B cell (primary cell): ENCODE data around the gene XPA. TPM values are rescaled to one million over a fixed set of nuclear protein-coding genes. Genes with fewer than 3 reads are reported as not detected.

Experiments
- ATAC-seq: fragments of 200-7000 bp; cut with Tn5 transposase; one replicate; pipeline ENCODE4 v1.10.0; 2021; ENCODE audit warnings: low read depth, mild to moderate bottlenecking, moderate number of reproducible peaks, moderate library complexity
- CTCF ChIA-PET: fragments of 350-600 bp; sonication (Branson Sonifier 250); formaldehyde crosslinking; loops from one replicate; lab custom pipeline; 2021; ENCODE audit warnings: antibody characterized with exemption, inconsistent platforms; lab: Charles Lee
- POLR2A ChIA-PET: fragments of 350-600 bp; sonication (Branson Sonifier 250); formaldehyde crosslinking; loops from one replicate; lab custom pipeline; 2021; ENCODE audit warnings: antibody characterized with exemption; lab: Charles Lee
- DNase-seq: peaks from one replicate; pipeline ENCODE4 v3.0.0; 2013
- H2AFZ ChIP-seq: 2 replicates; pipeline ENCODE4 v1.6.1; 2012; ENCODE audit warnings: mild to moderate bottlenecking, low read depth, low read length; ENCODE audit not compliant: insufficient read depth, poor library complexity, severe bottlenecking
- H3K27ac ChIP-seq, 2 donors: 1 replicate in 1 of 2; 2 replicates in 1 of 2; pipeline ENCODE4 v1.5.1; 2012 to 2013; ENCODE audit warnings: low read length in 2 of 2, mild to moderate bottlenecking in 2 of 2, moderate library complexity in 1 of 2
- H3K27me3 ChIP-seq, 4 experiments: fragments of 200-600 bp in 1 of 4; sonication (generic) in 1 of 4; replicated peaks in 1 of 4; 1 replicate in 2 of 4; 2 replicates in 2 of 4; pipeline versions ENCODE4 v1.6.1 to v1.7.0; 2013 to 2016; ENCODE audit warnings: low read length in 3 of 4, mild to moderate bottlenecking in 2 of 4, mixed read lengths in 1 of 4, moderate library complexity in 1 of 4; ENCODE audit not compliant: insufficient read depth in 4 of 4, control insufficient read depth in 3 of 4; ENCODE audit errors: control extremely low read depth in 1 of 4
- H3K36me3 ChIP-seq, 2 experiments: replicated peaks in 1 of 2; 1 replicate in 1 of 2; 2 replicates in 1 of 2; pipeline versions ENCODE4 v1.6.1 to v1.7.1; 2013; ENCODE audit warnings: low read length in 1 of 2; ENCODE audit not compliant: insufficient read depth in 2 of 2, control insufficient read depth in 1 of 2; ENCODE audit errors: control extremely low read depth in 1 of 2, extremely low read depth in 1 of 2
- H3K4me1 ChIP-seq, 2 donors: fragments of 200-600 bp in 1 of 2; sonication (generic) in 1 of 2; 1 replicate in 1 of 2; 2 replicates in 1 of 2; pipeline versions ENCODE4 v1.5.1 to v1.6.1; 2013 to 2017; ENCODE audit warnings: low read length in 2 of 2; ENCODE audit not compliant: control insufficient read depth in 2 of 2, insufficient read depth in 2 of 2
- H3K4me2 ChIP-seq: replicated peaks from 2 replicates; pipeline ENCODE3; 2012; ENCODE audit warnings: mild to moderate bottlenecking, low read depth, low read length; ENCODE audit not compliant: poor library complexity, severe bottlenecking
- H3K4me3 ChIP-seq, 5 experiments: fragments of 200-600 bp in 1 of 5; sonication (generic) in 1 of 5; 1 replicate in 3 of 5; 2 replicates in 2 of 5; pipeline versions ENCODE4 v1.5.1 to v1.7.0; 2011 to 2016; ENCODE audit warnings: low read length in 4 of 5, mild to moderate bottlenecking in 4 of 5, low read depth in 2 of 5, control low read depth in 1 of 5, moderate library complexity in 1 of 5; ENCODE audit not compliant: insufficient read depth in 1 of 5; ENCODE audit errors: control extremely low read depth in 1 of 5, extremely low read depth in 1 of 5
- H3K79me2 ChIP-seq: fragments of 200-600 bp; sonication (generic); one replicate; pipeline ENCODE4 v1.6.0; 2016; ENCODE audit warnings: low read length; ENCODE audit not compliant: control insufficient read depth, insufficient read depth
- H3K9ac ChIP-seq: fragments of 200-600 bp; sonication (generic); 2 replicates; pipeline ENCODE4 v1.6.1; 2017; ENCODE audit warnings: mild to moderate bottlenecking, low read length, moderate library complexity
- H3K9me3 ChIP-seq, 3 donors: one replicate each; pipeline versions ENCODE4 v1.6.1 to v1.7.1; 2013; ENCODE audit warnings: low read length in 2 of 3; ENCODE audit not compliant: control insufficient read depth in 2 of 3, insufficient read depth in 1 of 3; ENCODE audit errors: control extremely low read depth in 1 of 3
- H4K20me1 ChIP-seq: 2 replicates; pipeline ENCODE4 v1.6.0; 2012; ENCODE audit warnings: mild to moderate bottlenecking, low read length; ENCODE audit not compliant: insufficient read depth, control insufficient read depth, poor library complexity, severe bottlenecking
- H3K27ac Mint-ChIP-seq: one replicate; pipeline ENCODE4 v1.8.0; 2021; ENCODE audit warnings: mixed read lengths
- H3K27me3 Mint-ChIP-seq: one replicate; pipeline ENCODE4 v1.8.0; 2021; ENCODE audit warnings: mixed read lengths
- H3K4me1 Mint-ChIP-seq: one replicate; pipeline ENCODE4 v1.8.0; 2021; ENCODE audit warnings: mixed read lengths
- H3K4me3 Mint-ChIP-seq: one replicate; pipeline ENCODE4 v1.8.0; 2021; ENCODE audit warnings: mixed read lengths
- H3K9me3 Mint-ChIP-seq: one replicate; pipeline ENCODE4 v1.8.0; 2022; ENCODE audit warnings: mixed read lengths; ENCODE audit not compliant: insufficient read depth
- EZH2 ChIP-seq: IDR thresholded peaks from 2 replicates; pipeline ENCODE4 v1.6.1; 2012; ENCODE audit warnings: borderline replicate concordance, low read depth, mild to moderate bottlenecking, moderate library complexity, low read length; ENCODE audit not compliant: insufficient read depth, poor library complexity, severe bottlenecking
- WGBS: methylation state at CpG from one replicate; pipeline ENCODE4 v1.1.5; 2013; ENCODE audit warnings: missing lambda C conversion rate; ENCODE audit not compliant: insufficient coverage; 5-methylcytosine and 5-hydroxymethylcytosine counted together
- intact Hi-C: fragments of 100-400 bp; cut with micrococcal nuclease; formaldehyde crosslinking; loops from one replicate; pipeline ENCODE4 v1.10.0; 2022
- polyA plus RNA-seq: library from polyadenylated mRNA; depleted of rRNA; stranded (reverse); fragments of >200 nt; gene quantifications from 2 replicates; pipeline ENCODE4 v1.2.3, GENCODE V29; 2012
- total RNA-seq, 2 donors: library from RNA; stranded (reverse); fragments of 120-200 nt in 1 of 2; gene quantifications; 1 replicate in 1 of 2; 2 replicates in 1 of 2; pipeline versions ENCODE4 v1.2.3 to v1.2.4, GENCODE V29; 2013 to 2022
- TF ChIP-seq, protein P1 (sequence below): fragments of 200-600 bp; IDR thresholded peaks from one replicate; pipeline ENCODE4 v1.8.0; 2022; ENCODE audit warnings: antibody characterized with exemption, mild to moderate bottlenecking

XPA gene
- total and polyA plus RNA-seq, 2 donors (not counting 1 experiment from before 2014, with no cell fraction given), result 3.8 to 21.3 TPM

DNA sequence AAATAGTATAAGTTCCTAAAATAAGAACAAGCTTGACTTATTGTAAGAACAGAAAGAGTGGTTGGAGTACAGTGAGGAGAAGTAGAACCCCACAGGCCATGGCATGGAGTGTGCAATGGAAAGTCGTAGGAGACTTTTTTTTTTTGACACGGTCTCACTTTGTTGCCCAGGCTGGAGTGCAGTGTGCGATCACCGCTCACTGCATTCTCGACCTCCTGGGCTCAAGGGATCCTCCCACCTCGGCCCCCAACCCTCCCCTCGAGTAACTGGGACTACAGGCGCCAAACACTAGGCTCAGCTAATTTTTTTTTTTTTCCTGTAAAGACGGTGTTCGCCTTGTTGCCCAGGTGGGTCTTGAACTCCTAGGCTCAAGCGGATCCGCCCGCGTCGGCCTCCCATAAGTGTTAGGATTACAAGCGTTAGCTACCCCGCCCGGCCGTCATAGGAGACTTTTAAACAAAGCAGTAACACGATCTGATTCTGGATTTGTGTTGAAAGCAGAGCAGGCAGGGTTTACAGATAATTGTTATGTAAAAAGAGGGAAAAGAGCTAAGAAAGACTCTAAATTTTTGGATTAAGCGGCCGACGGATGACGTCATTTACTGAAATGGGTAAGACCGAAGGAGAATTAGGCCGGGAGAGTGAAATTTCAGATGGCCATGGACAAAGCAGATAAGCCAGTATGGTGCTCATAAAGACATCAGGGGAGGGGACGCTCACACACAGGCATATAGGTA, 64.7 kb downstream of the XPA start:
- peak overlapping the region; percentile 92 to 93 for H3K27ac ChIP-seq
- intact Hi-C loops, result loop anchor here (2.0 to 10.0 kb wide), 5 partner anchors 352 to 1755 kb away; partner anchors contain the start of genes ERCC6L2, NANS and ZNF367
- peaks cover 52% of the 10 kb centered on the region for H3K4me1 Mint-ChIP-seq
- no peaks in the 10 kb centered on the region for H3K36me3 ChIP-seq
- CTCF ChIA-PET, result interaction anchor here (0.6 to 4.9 kb wide), 11 partner anchors 11 to 854 kb away, joined by 3 to 30 read pairs (median 4); partner anchors contain the start of genes TDRD7 and ZNF782
- peaks cover 75% of the 10 kb centered on the region for H3K79me2 ChIP-seq
- POLR2A ChIA-PET, result interaction anchor here (0.6 to 1.3 kb wide), 5 partner anchors 8 to 485 kb away, joined by 3 to 8 read pairs (median 3); partner anchors contain the start of gene TRMO
- peaks cover 9% of the 10 kb centered on the region for H4K20me1 ChIP-seq
- WGBS, result 3% methylated on average over 27 of the region's 27 CpGs
- peak overlapping the region; percentile 97 for H3K4me3 Mint-ChIP-seq
- no peaks in the 10 kb centered on the region for H3K9me3 Mint-ChIP-seq
- peak overlapping the region; percentile 90 to 99 (median 95) for H3K4me3 ChIP-seq
- TF ChIP-seq EZH2, result no peak
- H3K27me3 Mint-ChIP-seq, result no peaks in the 10 kb centered on the region
- H3K27me3 ChIP-seq, result no peaks in the 10 kb centered on the region
- H3K9ac ChIP-seq, result peak overlapping the region; percentile 96
- H3K9me3 ChIP-seq, result no peaks in the 10 kb centered on the region
- DNase-seq (no peak), ATAC-seq (no peak)
- H2AFZ ChIP-seq, result peak overlapping the region; percentile 94
- H3K4me2 ChIP-seq, result peak overlapping the region; percentile 72
- H3K27ac Mint-ChIP-seq, result peak overlapping the region; percentile 98
- peaks cover 26 to 32% of the 10 kb centered on the region in 2 donors for H3K4me1 ChIP-seq

DNA sequence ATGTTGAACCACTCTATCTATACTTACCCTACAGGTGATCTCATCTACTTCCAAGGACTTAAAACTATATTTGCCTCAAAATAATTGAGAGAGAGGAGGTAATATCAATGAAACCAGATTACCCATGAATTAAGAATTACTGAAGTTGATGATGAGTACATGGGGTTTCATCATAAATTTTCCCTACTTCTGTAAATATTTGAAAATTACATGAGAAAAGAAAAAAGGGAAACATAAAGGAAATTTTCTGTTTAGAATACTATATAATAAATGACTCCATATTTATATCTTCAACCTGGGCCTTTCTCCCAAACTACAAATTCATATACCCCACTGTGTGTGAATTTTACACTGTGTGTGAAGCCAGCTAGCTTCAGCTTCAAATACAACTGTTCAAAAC, 66.5 kb downstream of the XPA start:
- DNase-seq (no peak), ATAC-seq (no peak)
- no peaks in the 10 kb centered on the region for H3K27me3 Mint-ChIP-seq
- Histone ChIP-seq H4K20me1 (no peaks in the 10 kb centered on the region), H3K79me2 (peaks cover 60% of the 10 kb centered on the region), H3K9me3 (no peaks in the 10 kb centered on the region), H3K27me3 (no peaks in the 10 kb centered on the region), H3K27ac (no peak overlapping the region), H3K4me2 (no peak overlapping the region), H3K9ac (no peak overlapping the region), H3K4me3 (no peak overlapping the region), H3K36me3 (peaks cover 0 to 2% of the 10 kb centered on the region in 2 experiments), H3K4me1 (peaks cover 23 to 26% of the 10 kb centered on the region in 2 donors), H2AFZ (no peak overlapping the region)
- CTCF ChIA-PET, result interaction anchor here (0.8 to 4.9 kb wide), 2 partner anchors 15 to 775 kb away, joined by 4 to 30 read pairs; no protein-coding TSS in a partner anchor
- H3K4me3 Mint-ChIP-seq, result no peak overlapping the region
- POLR2A ChIA-PET, result no interaction called here
- TF ChIP-seq EZH2, result no peak
- TF ChIP-seq, protein P1, sequence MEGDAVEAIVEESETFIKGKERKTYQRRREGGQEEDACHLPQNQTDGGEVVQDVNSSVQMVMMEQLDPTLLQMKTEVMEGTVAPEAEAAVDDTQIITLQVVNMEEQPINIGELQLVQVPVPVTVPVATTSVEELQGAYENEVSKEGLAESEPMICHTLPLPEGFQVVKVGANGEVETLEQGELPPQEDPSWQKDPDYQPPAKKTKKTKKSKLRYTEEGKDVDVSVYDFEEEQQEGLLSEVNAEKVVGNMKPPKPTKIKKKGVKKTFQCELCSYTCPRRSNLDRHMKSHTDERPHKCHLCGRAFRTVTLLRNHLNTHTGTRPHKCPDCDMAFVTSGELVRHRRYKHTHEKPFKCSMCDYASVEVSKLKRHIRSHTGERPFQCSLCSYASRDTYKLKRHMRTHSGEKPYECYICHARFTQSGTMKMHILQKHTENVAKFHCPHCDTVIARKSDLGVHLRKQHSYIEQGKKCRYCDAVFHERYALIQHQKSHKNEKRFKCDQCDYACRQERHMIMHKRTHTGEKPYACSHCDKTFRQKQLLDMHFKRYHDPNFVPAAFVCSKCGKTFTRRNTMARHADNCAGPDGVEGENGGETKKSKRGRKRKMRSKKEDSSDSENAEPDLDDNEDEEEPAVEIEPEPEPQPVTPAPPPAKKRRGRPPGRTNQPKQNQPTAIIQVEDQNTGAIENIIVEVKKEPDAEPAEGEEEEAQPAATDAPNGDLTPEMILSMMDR, result no peak
- intact Hi-C loops, result loop anchor here (5.0 to 10.0 kb wide), 3 partner anchors 427 to 1753 kb away; partner anchors contain the start of genes ERCC6L2 and NANS
- H3K4me1 Mint-ChIP-seq, result peaks cover 41% of the 10 kb centered on the region
- H3K9me3 Mint-ChIP-seq, result no peaks in the 10 kb centered on the region
- H3K27ac Mint-ChIP-seq, result no peak overlapping the region
